Epithelial cell of esophagus (primary cell): Measurements from ENCODE around the gene CDH20.

ENCODE experiments used
- DNase-seq: peaks from one replicate; pipeline ENCODE4 v3.0.0; 2010; ENCODE audit warnings: low read depth
- H3K4me3 ChIP-seq: 2 replicates; pipeline ENCODE4 v1.5.1; 2011; ENCODE audit warnings: mild to moderate bottlenecking, low read length, control low read depth
- CTCF ChIP-seq: IDR thresholded peaks from 2 replicates; pipeline ENCODE4 v1.5.1; 2011; ENCODE audit warnings: low read depth, mild to moderate bottlenecking, low read length, control low read depth, inconsistent platforms; ENCODE audit not compliant: insufficient read depth; ENCODE audit errors: missing control alignments

Gene CDH20

GRCh38 chr18:61549416-61549815, 216.2 kb downstream of the CDH20 start:
- no peak for DNase-seq
- no peak for TF ChIP-seq CTCF
- H3K4me3 ChIP-seq, result no peak overlapping the region

- no peak for DNase-seq
- no peak overlapping the region for H3K4me3 ChIP-seq
- TF ChIP-seq CTCF, result no peak
Measured at GRCh38 chr18:61549889-61550288, 216.7 kb downstream of the CDH20 start.

- peak; percentile 87 for DNase-seq
- H3K4me3 ChIP-seq, result no peak overlapping the region
- TF ChIP-seq CTCF, result peak; percentile 97
Measured at GRCh38 chr18:61551586-61551985, 218.4 kb downstream of the CDH20 start.

GRCh38 chr18:61553045-61553659, 219.9 kb downstream of the CDH20 start:
- no peak for TF ChIP-seq CTCF
- no peak for DNase-seq
- no peak overlapping the region for H3K4me3 ChIP-seq

GRCh38 chr18:61554117-61554776, 221.0 kb downstream of the CDH20 start:
- peak overlapping the region; percentile 8 for H3K4me3 ChIP-seq
- no peak for DNase-seq
- no peak for TF ChIP-seq CTCF

- TF ChIP-seq CTCF, result no peak
- H3K4me3 ChIP-seq, result no peak overlapping the region
- DNase-seq, result no peak
Measured at GRCh38 chr18:61554946-61555361, 221.7 kb downstream of the CDH20 start.

- TF ChIP-seq CTCF, result no peak
- no peak for DNase-seq
- H3K4me3 ChIP-seq, result no peak overlapping the region
Measured at GRCh38 chr18:61556316-61556715, 223.1 kb downstream of the CDH20 start.
